ENCODE measurements around the gene DPT. TPM values are rescaled to one million over a fixed set of nuclear protein-coding genes. Genes with fewer than 3 reads are reported as not detected.

Gene DPT
- total and polyA plus RNA-seq, 11 donors, result 15.1 to 74.1 (median 35.0) TPM

DNA sequence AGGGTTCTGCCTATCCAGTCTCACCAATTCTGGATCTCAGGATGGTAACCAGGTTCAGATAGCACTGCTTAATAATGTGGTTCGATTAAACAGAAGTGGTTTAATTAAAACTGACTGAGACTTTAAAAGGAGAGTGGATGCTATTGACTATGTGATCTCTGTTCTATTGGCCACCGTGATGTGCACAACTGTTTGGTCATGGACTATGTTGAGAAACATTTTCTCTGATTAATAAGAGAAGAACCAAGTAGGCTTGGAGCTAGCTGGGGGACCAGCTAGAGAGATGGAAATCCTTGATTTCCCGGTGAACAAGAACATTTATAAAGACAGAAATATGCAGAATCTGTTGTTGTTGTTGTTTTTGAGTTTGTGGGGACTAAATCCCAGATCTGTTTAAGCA, 36.5 kb downstream of the DPT start:
- Histone ChIP-seq H3K36me3 (no peaks in the 10 kb centered on the region), H3K4me3 (no peak overlapping the region), H3K4me1 (peaks cover 0 to 28% (median 1%) of the 10 kb centered on the region in 12 donors), H3K9me3 (no peaks in the 10 kb centered on the region), H3K27ac (no peak overlapping the region), H3K27me3 (no peaks in the 10 kb centered on the region)
- intact Hi-C loops (cut with DNase I), result no loop called here
- no peak for ATAC-seq
- DNase-seq, result no peak
- TF ChIP-seq, protein P1, sequence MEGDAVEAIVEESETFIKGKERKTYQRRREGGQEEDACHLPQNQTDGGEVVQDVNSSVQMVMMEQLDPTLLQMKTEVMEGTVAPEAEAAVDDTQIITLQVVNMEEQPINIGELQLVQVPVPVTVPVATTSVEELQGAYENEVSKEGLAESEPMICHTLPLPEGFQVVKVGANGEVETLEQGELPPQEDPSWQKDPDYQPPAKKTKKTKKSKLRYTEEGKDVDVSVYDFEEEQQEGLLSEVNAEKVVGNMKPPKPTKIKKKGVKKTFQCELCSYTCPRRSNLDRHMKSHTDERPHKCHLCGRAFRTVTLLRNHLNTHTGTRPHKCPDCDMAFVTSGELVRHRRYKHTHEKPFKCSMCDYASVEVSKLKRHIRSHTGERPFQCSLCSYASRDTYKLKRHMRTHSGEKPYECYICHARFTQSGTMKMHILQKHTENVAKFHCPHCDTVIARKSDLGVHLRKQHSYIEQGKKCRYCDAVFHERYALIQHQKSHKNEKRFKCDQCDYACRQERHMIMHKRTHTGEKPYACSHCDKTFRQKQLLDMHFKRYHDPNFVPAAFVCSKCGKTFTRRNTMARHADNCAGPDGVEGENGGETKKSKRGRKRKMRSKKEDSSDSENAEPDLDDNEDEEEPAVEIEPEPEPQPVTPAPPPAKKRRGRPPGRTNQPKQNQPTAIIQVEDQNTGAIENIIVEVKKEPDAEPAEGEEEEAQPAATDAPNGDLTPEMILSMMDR (IDR thresholded peaks at IDR 0.05), result no peak
- TF ChIP-seq POLR2A (IDR thresholded peaks at IDR 0.05), result no peak
- WGBS, 4 donors, result 93 to 98% (median 97%) methylated on average over 3 of the region's 3 CpGs

DNA sequence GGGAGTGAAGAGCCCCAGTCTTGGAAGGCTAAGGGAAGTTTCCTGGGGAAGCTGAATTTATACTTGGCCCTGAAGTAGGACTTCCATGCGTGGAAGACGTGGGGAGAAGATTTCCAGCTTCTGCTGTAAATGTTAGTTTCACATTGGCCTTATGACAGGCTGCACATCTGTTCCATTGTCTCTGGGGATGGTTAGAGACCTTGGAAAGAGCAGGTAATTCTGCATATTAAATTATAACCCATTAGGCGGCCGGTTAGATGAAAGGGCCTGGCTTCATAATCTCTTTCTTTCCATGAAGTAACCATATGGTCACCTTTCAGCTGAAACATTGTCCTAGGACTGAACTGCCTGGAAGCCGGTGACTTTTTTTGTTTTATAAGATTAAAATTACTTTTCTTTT, 37.5 kb downstream of the DPT start:
- Histone ChIP-seq H3K9me3 (no peaks in the 10 kb centered on the region), H3K4me3 (no peak overlapping the region), H3K27ac (peak overlapping the region in 1 of 12 donors; percentile 16), H3K36me3 (no peaks in the 10 kb centered on the region), H3K27me3 (no peaks in the 10 kb centered on the region), H3K4me1 (peaks cover 0 to 28% (median 1%) of the 10 kb centered on the region in 12 donors)
- WGBS, 4 donors, result 64 to 83% (median 72%) methylated on average over 5 of the region's 5 CpGs
- intact Hi-C loops (cut with DNase I), result no loop called here
- no peak for TF ChIP-seq POLR2A (IDR thresholded peaks at IDR 0.05)
- TF ChIP-seq, protein P1 (IDR thresholded peaks at IDR 0.05), result no peak
- DNase-seq (no peak), ATAC-seq (no peak)

DNA sequence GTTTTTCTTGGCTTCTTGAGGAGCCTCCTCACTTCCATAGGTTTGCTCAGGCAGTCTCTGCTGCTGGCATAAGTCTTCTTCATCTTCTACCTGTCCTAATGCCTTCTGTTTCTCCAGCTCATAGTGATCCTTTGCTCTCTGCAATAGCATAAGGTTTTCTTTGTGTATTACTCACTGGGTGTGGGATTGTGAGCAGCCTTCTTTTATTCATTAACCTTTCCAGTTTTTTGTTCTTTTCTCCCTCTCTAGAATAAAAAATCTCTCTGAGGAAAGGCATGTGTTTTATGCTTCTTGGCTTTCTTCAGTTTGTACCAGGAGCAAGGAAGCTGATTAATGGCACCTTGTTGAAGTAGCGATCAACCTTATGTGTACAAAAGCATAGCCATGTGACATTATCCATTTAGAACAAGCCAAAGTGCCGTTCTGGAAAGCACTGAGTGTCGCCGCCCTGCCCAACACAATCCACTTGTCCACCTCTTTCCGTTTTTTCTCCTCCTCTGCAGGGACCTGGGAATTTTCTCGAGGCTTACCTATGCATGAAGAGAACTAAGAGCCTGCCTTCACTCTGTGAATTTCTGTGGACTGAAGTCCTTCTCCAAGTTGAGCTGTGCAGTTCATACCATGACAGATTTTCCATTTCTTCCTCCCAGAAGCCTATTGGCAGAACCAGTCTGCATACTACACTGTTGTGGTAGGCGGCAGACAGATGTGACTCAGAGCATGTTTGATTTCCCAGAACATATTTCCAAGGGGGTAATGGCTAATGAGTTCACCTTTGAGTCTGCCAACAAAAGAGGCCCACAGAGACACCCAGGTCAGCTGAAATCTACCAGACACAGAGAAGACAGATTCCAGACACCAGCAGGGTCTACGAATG, 39.0 kb downstream of the DPT start:
- intact Hi-C loops (cut with DNase I), result no loop called here
- WGBS, 4 donors, result 69 to 79% (median 73%) methylated on average over 8 of the region's 8 CpGs
- no peaks in the 10 kb centered on the region for H3K27me3 ChIP-seq
- peak; percentile 55 to 96 (median 88) for ATAC-seq
- H3K4me3 ChIP-seq, result no peak overlapping the region
- TF ChIP-seq, protein P1 (IDR thresholded peaks at IDR 0.05), result no peak
- TF ChIP-seq POLR2A (IDR thresholded peaks at IDR 0.05), result no peak
- H3K9me3 ChIP-seq, result no peaks in the 10 kb centered on the region
- peaks cover 0 to 28% (median 1%) of the 10 kb centered on the region in 12 donors for H3K4me1 ChIP-seq
- peak in 3 of 5 donors; percentile 23 to 55 (median 26) for DNase-seq
- H3K36me3 ChIP-seq, result no peaks in the 10 kb centered on the region
- peak overlapping the region in 7 of 12 donors; percentile 18 to 57 (median 42) for H3K27ac ChIP-seq

- H3K27ac ChIP-seq, result peak overlapping the region in 1 of 12 donors; percentile 53
- WGBS, 4 donors, result 73 to 96% (median 92%) methylated on average over 2 of the region's 2 CpGs
Measured at GRCh38 chr1:168689327-168689657, 39.7 kb downstream of the DPT start.

More at GRCh38 chr1:168689327-168689657, 39.7 kb downstream of the DPT start:
- no peak for TF ChIP-seq POLR2A (IDR thresholded peaks at IDR 0.05)
- TF ChIP-seq, protein P1 (IDR thresholded peaks at IDR 0.05), result no peak
- Histone ChIP-seq H3K4me3 (no peak overlapping the region), H3K36me3 (no peaks in the 10 kb centered on the region), H3K4me1 (peaks cover 0 to 28% (median 1%) of the 10 kb centered on the region in 12 donors), H3K9me3 (no peaks in the 10 kb centered on the region), H3K27me3 (no peaks in the 10 kb centered on the region)
- DNase-seq (no peak), ATAC-seq (no peak)
- intact Hi-C loops (cut with DNase I), result no loop called here
